SHP77 (cell line): ENCODE data around the gene URB2.
"Not testable (repeated sequence)": the region's sequence is repeated elsewhere in the genome, so short reads cannot be mapped to it uniquely, and the experiment has no call there.

Source experiments
- DNase-seq, 2 experiments: peaks; one replicate each; lab custom pipeline; 2025; lab: John Stamatoyannopoulos, UW

URB2 gene

DNA sequence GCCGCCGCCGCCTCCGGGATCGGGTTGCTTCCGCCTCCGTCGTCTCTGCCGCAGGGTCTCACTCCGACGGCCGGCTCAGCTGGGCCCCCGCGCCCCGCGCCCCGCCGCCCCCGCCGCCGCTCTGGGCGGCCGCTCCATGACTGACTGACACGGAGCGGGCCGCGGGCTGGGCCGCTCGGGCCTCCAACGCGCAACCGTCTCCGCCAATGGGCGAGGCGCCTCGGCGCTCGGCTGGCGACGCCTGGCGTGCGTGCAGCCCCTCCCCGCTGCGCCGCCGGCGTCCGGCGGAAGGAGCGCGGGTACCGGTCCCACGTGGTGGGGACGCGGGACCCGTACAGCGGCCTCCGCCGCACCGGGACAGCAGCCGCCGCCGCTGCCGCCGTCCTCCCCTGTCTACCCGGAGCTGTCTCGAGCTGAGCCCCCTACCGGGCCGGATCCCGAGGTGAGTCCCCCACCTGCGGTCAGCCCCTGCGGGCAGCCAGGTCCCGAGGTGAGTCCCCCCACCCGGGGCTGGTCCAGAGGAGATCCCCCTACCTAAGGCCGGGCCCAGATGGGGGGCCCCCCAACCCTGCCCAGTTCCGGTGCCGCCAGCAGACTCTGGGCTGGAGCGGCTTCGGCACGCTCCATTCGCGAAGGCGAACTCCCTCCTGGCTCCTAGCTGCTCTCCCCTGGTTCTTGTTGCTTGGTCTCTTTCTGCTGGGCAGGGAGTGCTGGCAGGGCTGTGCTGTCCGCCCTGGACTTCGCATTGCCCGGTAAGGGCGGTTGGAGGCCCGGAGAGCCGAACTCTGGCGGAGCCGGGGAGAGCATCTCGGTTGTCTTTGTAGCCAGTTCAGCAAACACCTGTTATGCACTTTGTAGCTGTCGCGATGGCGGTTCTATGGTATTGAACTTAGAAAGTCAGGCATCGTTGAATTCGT, at the start of gene URB2, which contains the start of gene TAF5L:
Gene URB2 (plus strand): TSS at position 333 of the 917 bp plus-strand sequence. CDS start 1,387 bp downstream, outside the sequence.
Gene TAF5L (minus strand): TSS at position 208 of the 917 bp plus-strand sequence. CDS start 11,640 bp downstream, outside the sequence.
- DNase-seq: peak; percentile 85

DNA sequence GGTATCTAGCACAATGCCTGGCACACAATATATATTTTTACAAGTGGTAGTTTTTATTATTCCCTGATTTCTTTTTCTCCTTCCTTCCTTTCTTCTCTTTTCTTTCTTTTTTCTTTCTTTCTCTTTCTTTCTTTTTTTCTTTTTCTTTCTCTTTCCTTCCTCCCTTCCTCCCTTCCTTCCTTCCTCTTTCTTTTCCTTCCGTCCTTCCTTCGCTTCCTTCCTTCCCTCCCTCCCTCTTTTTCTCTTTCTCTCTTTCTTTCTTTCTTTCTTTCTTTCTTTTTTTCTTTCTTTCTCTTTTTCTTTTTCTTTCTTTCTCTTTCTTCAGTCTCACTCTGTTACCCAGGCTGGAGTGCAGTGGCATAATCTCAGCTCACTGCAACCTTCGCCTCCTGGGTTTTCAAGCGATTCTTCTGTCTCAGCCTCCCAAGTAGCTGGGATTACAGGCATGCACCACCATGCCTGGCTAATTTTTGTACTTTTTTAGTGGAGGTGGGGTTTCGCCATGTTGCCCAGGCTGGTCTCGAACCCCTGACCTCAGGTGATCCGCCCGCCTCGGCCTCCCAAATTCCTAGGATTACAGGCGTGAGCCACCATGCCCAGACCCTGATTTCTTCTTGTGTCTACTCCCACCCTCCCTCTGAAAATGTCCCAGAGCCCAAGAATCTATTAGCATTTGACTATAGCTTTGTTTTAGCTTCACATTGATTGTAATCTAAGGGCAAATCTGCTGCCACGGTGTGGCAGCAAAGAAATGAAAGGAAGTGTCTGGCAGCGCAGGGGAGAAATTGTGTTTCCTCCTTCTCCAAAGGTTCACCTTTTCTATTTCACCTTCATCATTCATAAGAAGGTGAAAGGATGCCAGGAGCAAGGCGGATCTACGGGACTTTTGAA, 47.6 kb upstream of the URB2 start:
- no peak for DNase-seq

DNA sequence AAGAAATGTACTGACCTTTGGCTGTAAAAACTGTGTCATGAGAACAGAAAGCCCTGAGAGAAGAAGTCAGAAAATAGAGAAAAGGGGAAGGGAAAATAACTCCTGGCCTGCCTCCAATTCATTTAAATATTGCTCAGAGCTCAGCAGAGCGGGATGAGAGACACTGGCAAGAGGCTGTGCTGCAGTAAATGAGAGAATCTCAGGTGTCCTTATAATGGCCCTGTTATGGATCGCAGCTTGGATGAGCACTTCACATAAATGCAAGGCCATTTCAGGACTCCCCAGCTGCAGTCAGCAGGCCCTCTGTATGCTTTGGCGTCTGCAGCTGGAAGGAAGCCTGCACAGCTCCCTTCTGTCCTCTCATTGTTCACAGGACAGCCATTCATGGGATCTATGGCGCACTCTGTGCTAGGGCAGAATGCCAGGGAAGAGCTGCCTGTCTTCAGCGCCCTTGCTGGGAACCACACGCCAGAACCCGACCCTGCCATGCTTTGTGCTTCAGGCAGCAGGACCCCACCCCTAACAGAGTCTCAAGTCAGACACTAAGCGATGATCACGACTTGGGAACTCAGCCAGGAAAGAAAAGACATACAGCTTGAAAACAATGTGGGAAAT, 46.9 kb upstream of the URB2 start:
- peak; percentile 78 to 81 for DNase-seq

DNA sequence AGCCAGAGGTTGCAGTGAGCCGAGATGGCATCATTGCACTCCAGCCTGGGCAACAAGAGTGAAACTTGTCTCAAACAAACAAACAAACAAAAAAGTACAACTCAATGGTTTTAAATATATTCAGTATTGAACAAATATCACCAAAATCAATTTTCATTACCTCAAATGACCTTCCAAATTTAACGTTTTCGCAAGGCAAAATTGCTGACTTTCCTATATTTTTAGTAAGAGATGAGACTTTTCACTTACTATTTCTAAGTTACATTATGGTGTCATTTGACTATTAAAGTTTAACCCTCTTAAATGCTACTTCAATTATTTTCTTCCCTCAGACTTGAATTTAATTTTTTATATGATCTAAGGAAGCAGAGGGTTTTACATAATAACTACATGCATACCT, 44.6 kb upstream of the URB2 start:
- no peak for DNase-seq

DNA sequence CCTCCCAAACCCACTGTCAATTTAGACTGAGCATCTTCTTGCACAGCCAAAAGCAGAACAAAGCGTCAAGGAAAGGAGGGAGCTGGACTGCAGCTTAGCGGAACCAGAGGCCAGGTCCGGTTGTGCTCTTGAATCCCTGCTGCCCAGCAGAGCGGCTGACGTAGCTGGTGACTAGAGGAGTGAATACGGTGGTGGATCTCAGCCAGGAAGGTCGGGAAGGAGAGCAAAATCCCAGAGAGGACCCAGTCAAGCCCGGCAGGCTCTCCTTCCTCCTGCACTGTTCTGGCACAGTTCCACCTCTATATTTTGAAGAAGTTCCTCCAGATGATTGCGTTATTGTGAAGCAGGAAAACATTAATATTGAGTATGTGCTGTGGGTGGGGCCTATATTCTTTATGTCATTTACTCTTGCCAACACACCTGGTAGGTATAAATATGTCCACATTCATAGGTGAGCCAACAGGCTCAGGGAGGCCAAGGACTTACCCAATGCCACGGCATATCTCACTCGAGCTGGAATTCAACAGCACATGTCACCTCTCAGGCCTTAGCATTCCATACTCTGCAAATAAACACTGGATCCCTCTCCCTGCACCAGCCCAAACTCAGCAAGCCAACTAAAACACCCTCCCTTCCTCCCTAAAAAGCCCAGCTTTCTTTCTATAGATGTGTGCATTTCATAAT, 43.9 kb upstream of the URB2 start:
- DNase-seq: peak; percentile 29 to 39

DNA sequence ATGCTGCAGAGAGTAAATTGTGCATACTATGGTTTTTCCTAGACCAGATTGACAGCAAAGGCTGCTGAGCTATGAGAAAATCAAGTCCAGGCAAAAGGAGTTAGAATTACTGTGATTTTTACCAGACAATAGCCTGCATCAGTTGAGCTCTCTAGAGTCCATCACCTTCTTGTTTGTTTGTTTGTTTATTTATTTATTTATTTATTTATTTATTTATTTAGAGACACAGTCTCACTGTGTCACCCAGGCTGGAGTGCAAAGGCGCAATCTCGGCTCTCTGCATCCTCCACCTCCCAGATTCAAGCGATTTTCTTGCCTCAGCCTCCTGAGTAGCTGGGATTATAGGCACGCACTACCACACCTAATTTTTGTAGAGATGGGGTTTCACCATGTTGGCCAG, 43.3 kb upstream of the URB2 start:
- DNase-seq: no peak

DNA sequence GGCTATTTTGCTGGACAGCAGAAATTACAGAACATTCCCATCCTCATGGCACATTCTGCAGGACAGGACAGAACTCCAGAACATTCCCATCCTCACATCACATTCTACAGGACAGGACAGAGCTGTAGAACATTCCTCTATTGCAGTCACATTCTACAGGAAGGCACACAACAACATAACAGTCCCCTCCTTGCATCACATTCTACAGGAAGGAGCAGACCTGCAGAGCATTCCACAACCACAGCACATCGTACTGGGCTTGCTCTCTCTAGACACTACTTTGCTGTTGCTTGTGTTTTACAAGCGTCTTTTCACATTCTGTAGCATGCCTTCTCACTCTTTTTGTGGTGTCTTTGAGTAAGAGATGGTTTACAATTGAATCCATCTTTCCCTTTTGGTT, 40.7 kb upstream of the URB2 start:
- DNase-seq: no peak

DNA sequence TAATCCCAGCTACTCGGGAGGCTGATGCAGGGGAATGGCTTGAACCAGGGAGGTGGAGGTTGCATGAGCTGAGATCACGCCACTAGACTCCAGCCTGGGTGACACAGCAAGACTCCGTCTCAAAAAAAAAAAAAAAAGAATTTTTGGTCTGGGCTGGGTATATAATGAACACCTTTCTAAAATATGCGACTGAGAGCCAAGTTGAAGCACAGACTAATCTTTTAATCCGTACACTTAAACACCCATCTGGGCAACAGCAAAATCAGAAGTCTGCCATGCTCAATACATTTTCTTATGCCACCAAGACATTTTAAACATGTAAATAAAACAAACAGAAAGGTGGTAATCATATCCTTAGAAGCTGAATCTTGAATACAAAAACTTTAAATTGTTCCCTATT, 35.9 kb upstream of the URB2 start:
- DNase-seq: no peak

DNA sequence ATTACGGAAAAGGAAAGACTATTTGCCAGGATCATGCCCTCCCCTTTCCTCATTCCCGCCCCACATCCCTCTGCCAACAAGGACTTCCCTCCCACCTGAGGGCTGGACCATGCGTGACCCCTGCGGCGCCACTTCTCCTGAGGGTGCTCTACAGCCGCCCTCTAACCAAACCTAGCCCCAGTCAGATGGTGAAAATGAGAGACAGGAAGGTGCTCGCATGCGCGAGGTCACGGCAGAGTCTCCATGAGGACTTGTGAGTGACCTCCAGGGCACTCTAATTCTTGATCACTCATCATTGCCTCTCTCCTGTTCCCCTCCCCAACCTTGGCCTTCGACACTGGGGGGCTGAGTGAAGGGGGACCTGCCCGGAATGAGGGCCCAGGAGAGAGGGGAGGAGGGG, 32.2 kb upstream of the URB2 start:
- no peak for DNase-seq

DNA sequence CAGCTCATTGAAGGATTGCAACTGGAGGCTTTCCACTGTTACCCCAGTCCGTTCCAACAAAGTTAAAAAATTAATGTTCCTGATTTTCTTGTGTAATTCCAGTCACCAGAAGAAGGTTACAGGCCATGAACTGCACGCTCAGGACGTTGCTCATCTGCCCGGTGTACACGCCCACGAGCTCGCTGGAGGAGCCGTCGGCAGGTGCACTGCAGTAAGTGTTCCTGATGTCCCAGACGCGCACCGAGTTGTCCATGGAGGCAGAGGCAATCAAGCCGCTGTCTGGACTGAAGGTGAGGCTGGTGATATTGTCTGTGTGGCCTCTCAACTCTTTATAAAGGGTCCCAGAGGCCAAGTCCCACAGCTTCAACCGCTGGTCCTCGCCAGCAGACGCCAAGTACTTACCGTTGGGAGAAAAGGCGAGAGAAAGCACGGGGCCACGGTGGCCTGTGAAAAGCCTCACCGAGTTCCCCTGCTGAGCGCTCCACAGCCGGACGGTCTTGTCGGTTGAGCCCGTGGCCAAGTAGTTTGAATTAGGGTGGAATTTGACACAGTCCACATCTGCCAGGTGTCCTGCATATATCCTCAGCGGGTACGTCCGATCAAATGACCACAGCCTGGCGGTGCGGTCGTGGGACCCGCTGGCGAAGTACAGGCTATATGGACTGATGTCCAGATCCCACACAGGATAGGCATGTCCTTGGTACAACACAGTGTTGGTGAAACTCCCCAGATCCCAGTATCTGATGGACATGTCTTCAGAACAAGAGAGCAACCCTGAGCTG, 31.6 kb upstream of the URB2 start:
- no peak for DNase-seq

DNA sequence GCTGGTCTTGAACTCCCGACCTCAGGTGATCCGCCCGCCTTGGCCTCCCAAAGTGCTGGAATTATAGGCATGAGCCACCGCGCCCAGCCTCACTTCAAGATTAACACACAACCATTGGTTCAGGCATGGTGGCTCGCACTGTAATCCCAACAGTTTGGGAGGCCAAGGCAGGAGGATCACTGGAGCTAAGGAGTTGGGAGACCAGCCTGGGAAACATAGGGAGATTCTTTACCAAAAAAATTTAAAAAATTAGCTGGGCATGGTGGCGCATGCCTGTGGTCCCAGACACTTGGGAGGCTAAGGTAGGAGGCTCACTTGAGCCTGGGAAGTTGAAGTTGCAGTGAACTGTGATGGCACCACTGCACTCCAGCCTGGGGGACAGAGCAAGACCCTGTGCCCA, 30.2 kb upstream of the URB2 start:
- not testable (repeated sequence) for DNase-seq

DNA sequence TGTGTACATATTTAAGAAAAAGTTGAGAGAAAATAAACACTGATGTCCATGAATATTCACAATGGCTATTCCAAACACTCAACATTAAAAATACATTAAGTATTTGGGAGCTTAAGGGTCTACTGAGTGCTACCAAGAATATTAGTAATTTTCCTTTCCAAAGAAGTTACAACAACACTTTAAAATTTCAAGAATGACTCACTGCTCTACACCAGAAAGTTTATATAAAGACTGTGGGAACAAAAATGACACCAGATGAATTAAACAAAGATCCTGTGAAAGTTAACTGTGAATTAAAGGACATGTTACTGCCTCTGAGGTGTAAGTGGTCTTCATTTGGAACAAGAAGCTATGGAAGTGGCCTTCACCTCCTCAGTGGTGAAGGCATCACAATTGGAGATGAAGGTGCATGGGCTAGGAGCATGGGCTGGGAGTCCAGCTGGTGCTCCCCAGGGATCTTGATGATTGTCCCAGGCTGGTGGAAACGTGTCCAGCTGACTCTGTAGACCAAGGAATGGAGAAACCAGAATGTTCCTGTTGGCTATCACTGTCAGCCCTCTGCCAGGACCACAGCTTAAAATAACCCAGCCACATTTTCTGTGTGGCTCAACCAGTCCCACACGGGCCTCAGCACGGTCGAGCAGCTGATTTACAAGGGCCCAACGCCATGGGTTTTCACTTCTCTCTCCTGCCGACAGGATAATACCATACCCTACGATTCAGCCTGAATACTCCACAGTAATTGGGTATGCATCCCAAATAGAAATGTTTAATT, 28.9 kb upstream of the URB2 start:
- no peak for DNase-seq

DNA sequence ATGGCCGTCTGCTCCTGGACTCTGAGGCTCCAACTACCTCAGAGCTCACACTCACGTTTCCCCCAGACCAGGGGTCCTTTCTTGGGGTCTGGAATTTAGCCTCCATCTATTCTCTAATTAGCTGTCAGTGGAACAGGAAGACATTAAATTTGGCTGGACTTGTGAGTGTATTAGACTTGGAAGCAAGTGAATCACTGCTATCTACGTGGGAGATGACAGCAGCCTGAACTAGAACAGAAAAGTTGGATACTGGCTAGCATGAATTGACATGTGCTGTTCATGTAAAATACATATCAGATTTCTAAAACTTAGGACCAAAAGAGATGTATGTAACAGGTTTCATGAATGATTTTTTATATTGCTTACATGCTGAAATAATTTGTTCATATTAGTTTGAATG, 28.2 kb upstream of the URB2 start:
- DNase-seq: no peak

DNA sequence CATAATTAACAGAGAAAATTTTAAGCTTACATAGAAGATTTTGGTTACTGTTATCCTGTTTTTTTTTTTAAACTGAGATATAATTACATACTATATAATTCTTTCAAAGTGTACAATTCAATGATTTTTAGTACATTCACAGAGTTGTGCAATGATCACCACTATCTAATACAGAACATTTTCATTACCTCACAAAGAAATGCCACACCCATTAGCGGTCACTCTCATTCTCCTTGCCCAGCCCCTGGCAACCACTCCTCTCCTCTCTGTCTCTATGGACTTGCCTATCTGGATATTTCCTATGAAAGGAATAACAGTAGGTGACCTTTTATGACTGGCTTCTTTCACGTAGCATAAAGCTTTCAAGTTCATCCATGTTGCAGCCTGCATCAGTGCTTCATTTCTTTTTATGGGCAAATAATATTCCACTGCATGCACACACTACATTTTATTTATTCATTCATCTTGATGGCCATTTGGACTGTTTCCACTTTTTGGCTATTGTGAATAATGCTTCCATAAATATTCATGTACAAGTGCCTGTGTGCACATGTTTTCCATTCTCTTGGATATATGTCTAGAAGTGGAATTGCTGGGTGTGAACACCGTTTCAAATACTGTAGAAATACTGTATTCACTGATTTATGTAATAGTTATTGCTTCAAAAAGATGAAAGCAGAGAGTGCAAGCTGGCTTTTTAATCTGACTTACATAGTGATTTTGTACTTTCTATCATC, 26.7 kb upstream of the URB2 start:
- no peak for DNase-seq

DNA sequence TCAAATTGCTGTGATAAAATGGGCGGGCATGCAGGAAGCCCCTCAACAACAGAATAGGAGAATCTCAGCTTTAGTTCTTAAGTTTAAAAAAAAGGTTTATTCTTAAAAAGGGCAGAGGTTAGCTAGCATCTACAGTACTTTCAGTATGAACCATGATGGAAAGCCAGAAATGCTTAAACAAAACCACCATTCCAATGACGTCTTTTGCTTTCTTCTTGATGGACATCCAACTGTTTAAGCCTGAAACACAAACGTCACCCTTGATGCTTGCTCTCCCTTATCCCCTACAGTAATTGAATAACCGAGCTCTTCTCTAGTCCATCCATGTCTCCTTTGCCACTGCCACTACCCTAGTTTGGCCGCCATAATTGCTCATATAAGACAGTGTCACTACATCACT, 25.8 kb upstream of the URB2 start:
- DNase-seq: no peak

DNA sequence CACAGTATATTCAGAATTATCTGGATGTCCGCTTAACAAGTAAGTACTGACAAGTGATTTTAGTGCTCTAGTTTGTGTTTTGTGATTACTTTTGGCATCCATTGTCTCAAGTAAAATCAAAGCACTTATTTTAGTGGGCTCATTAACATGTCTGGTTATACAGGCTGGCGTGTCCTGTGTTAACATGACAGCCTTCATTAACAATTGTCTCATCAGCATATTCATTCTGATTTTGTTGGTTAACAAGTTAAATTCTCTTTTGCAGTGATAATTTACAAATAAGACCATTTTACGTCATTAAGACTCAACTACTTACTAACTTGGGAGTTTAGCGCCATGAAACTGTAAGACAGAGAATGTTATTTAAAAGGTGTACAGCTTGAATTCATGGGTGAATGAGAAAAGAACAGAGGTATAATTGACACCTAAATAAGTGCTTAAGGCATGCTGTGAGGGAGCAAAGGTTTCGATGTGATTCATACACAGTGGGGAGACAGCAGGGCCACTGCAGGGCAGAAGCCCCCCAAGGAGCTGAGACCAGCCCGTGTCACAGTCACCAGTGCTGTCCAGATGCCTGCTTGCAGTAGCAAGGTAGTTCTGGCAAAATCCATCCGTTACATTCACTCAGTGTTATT, 22.6 kb upstream of the URB2 start:
- no peak for DNase-seq

DNA sequence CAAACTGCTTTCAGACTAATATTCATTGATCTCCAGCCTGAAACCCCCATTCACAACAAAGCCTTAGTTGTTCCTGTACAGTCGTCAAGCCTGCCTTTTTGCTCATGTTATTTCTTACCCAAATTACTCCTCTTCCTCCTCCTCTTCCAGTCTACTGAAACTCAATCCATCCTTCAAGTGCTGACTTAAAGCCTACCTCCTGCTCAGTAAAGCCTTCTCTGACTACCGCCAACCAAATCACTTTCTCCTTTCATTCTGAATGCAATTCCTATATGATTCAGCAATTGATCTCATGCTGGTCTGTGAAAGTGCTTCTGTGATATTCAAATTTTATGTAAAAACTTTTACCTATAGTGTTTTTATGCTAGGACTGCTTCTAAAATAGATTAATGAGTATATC, 18.7 kb upstream of the URB2 start:
- no peak for DNase-seq

DNA sequence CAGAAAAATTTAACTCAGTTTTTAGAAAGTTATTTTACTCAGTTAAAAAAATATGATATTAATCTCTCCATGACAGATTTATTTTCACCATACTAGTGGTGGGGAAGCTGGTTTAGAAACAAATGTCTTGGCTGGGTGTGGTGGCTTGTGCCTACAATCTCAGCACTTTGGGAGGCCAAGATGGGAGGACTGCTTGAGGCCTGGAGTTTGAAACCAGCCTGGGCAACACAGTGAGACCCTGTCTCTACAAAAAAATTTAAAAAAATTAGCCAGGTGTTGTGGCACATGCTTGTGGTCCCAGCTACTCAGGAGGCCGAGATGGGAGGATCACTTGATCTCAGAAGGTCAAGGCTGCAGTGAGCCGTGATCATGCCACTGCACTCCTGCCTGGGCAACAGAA, 17.5 kb upstream of the URB2 start:
- DNase-seq: no peak

DNA sequence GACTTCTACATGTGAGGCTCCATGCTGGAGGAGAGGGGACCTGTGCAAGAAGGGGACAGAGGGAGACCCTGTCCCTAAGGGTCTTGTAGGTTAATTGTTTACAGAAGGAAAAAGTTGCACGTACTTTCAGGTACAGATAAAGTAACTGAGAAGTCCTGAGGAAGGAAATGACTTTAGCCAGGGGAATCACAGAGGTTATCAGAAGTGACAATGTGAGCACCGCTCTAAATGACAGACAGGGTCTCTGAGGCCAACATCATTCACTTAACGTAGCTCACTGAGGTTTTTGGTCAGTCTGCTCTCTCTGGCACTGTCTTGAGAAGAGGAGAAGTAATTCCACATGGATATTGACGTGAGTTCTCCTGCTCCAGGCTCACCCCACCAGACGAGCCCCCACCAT, 12.1 kb upstream of the URB2 start:
- no peak for DNase-seq
